HG02623 (cell line): ENCODE results near the gene NFKBIL1.
"Not testable (repeated sequence)": the region's sequence is repeated elsewhere in the genome, so short reads cannot be mapped to it uniquely, and the experiment has no call there.

Experiments used
- ATAC-seq: cut with Tn5 transposase; IDR thresholded peaks from one replicate; pipeline ENCODE4 v1.9.1; 2021; ENCODE audit warnings: moderate library complexity; ENCODE audit not compliant: unreplicated experiment

NFKBIL1 gene

GRCh38 chr6:31534011-31534410 is 13.4 kb upstream of the NFKBIL1 start:
- ATAC-seq, result no peak

GRCh38 chr6:31534521-31535040 is 12.8 kb upstream of the NFKBIL1 start:
- no peak for ATAC-seq

GRCh38 chr6:31535538-31536324 is 11.7 kb upstream of the NFKBIL1 start:
- no peak for ATAC-seq

GRCh38 chr6:31538805-31539400 is 8.5 kb upstream of the NFKBIL1 start:
- no peak for ATAC-seq

- no peak for ATAC-seq
Observed at GRCh38 chr6:31540640-31541039, 6.8 kb upstream of the NFKBIL1 start.

GRCh38 chr6:31541059-31541657 is 6.2 kb upstream of the NFKBIL1 start:
- no peak for ATAC-seq

- peak; percentile 65 for ATAC-seq
Observed at GRCh38 chr6:31541658-31542521, 5.5 kb upstream of the NFKBIL1 start, which contains the start of gene DDX39B. Gene DDX39B, minus strand, starts transcription at chr6:31542003. Its CDS starts 1,471 bp downstream, at chr6:31540532.

- no peak for ATAC-seq
Observed at GRCh38 chr6:31543639-31544038, 3.8 kb upstream of the NFKBIL1 start.

- ATAC-seq, result no peak
Observed at GRCh38 chr6:31544676-31545075, 2.7 kb upstream of the NFKBIL1 start.

GRCh38 chr6:31545291-31545690 is 2.1 kb upstream of the NFKBIL1 start:
- no peak for ATAC-seq

GRCh38 chr6:31546339-31546957 is 960 bp upstream of the NFKBIL1 start, which contains the start of gene ATP6V1G2:
Gene ATP6V1G2, minus strand, starts transcription at chr6:31546608. Its CDS starts 49 bp downstream, at chr6:31546559.
- ATAC-seq, result peak; percentile 43

GRCh38 chr6:31547727-31548543 is 527 bp downstream of the NFKBIL1 start:
- ATAC-seq, result no peak

- ATAC-seq, result no peak
Observed at GRCh38 chr6:31548544-31548873, 1.1 kb downstream of the NFKBIL1 start.

- not testable (repeated sequence) for ATAC-seq
Observed at GRCh38 chr6:31551371-31551770, 4.0 kb downstream of the NFKBIL1 start.

- ATAC-seq, result no peak
Observed at GRCh38 chr6:31556307-31556706, 8.9 kb downstream of the NFKBIL1 start.

GRCh38 chr6:31557443-31558317 is 10.3 kb downstream of the NFKBIL1 start:
- no peak for ATAC-seq

GRCh38 chr6:31558318-31558625 is 10.9 kb downstream of the NFKBIL1 start:
- no peak for ATAC-seq

GRCh38 chr6:31558631-31559500 is 11.5 kb downstream of the NFKBIL1 start:
- ATAC-seq, result no peak
